Breast epithelium (tissue), 3 donors: ENCODE measurements around the gene SYCP2L.

Experiments used
- CTCF ChIP-seq, 3 donors: fragments of 450-650 bp; IDR thresholded peaks; one replicate each; pipeline ENCODE4 v1.5.1; 2016 to 2017; ENCODE audit warnings: antibody characterized with exemption in 3 of 3, mild to moderate bottlenecking in 3 of 3, moderate library complexity in 3 of 3
- POLR2AphosphoS5 ChIP-seq, 3 donors: sonication (generic); formaldehyde crosslinking; IDR thresholded peaks; one replicate each; pipeline ENCODE4 v1.6.1; 2017; ENCODE audit warnings: antibody characterized with exemption in 3 of 3

- TF ChIP-seq CTCF (IDR thresholded peaks at IDR 0.05) = no peak
- no peak for TF ChIP-seq POLR2AphosphoS5 (IDR thresholded peaks at IDR 0.05)
Measured at GRCh38 chr6:10949579-10950490, 63.0 kb downstream of the SYCP2L start.
